CD4-positive, alpha-beta T cell (primary cell): ENCODE results near the gene DNMT3L. TPM values are rescaled to one million over a fixed set of nuclear protein-coding genes. Genes with fewer than 3 reads are reported as not detected.

ENCODE experiments used
- ATAC-seq: fragments of 200-7000 bp; cut with Tn5 transposase; one replicate; pipeline ENCODE4 v1.10.0; 2022; ENCODE audit warnings: mild to moderate bottlenecking; ENCODE audit not compliant: poor library complexity
- CTCF ChIA-PET: fragments of 350-600 bp; sonication (Branson Sonifier 250); formaldehyde crosslinking; loops from one replicate; lab custom pipeline; 2021; ENCODE audit warnings: antibody characterized with exemption, inconsistent platforms; lab: Charles Lee
- POLR2A ChIA-PET: fragments of 350-600 bp; sonication (Branson Sonifier 250); formaldehyde crosslinking; loops from one replicate; lab custom pipeline; 2021; ENCODE audit warnings: antibody characterized with exemption, inconsistent platforms; lab: Charles Lee
- DNase-seq, 14 experiments: peaks; one replicate each; pipeline ENCODE4 v3.0.0-alpha.2; 2013 to 2020; ENCODE audit warnings: mixed read lengths in 2 of 14
- H3K27ac ChIP-seq, 2 donors: one replicate each; pipeline versions ENCODE4 v1.5.1 to v1.7.0; 2013; ENCODE audit warnings: low read length in 2 of 2, low read depth in 1 of 2, mild to moderate bottlenecking in 1 of 2
- H3K27me3 ChIP-seq, 2 experiments: 1 replicate in 1 of 2; 2 replicates in 1 of 2; pipeline versions ENCODE4 v1.6.1 to v1.7.0; 2013; ENCODE audit warnings: low read length in 2 of 2, control low read depth in 1 of 2, mild to moderate bottlenecking in 1 of 2, moderate library complexity in 1 of 2; ENCODE audit not compliant: insufficient read depth in 2 of 2, control insufficient read depth in 1 of 2
- H3K36me3 ChIP-seq: one replicate; pipeline ENCODE4 v1.6.1; 2013; ENCODE audit warnings: low read length, control low read depth; ENCODE audit not compliant: insufficient read depth
- H3K4me1 ChIP-seq: one replicate; pipeline ENCODE4 v1.6.1; 2013; ENCODE audit warnings: low read length, control low read depth; ENCODE audit not compliant: insufficient read depth
- H3K4me3 ChIP-seq: one replicate; pipeline ENCODE4 v1.5.1; 2013; ENCODE audit warnings: mild to moderate bottlenecking, low read length, moderate library complexity
- H3K9me3 ChIP-seq, 2 experiments: 1 replicate in 1 of 2; 2 replicates in 1 of 2; pipeline versions ENCODE4 v1.6.1 to v1.7.0; 2013; ENCODE audit warnings: low read length in 2 of 2, mild to moderate bottlenecking in 2 of 2, control low read depth in 1 of 2, moderate library complexity in 1 of 2; ENCODE audit not compliant: control insufficient read depth in 1 of 2, insufficient read depth in 1 of 2
- H3K27ac Mint-ChIP-seq: one replicate; pipeline ENCODE4 v1.8.0; 2020; ENCODE audit warnings: mixed read lengths
- H3K27me3 Mint-ChIP-seq: one replicate; pipeline ENCODE4 v1.8.0; 2021; ENCODE audit warnings: mixed read lengths
- H3K36me3 Mint-ChIP-seq: one replicate; pipeline ENCODE4 v1.8.0; 2021; ENCODE audit warnings: low read depth, mixed read lengths
- H3K4me1 Mint-ChIP-seq: one replicate; pipeline ENCODE4 v1.8.0; 2021; ENCODE audit warnings: low read depth, mixed read lengths
- H3K4me3 Mint-ChIP-seq: one replicate; pipeline ENCODE4 v1.8.0; 2020; ENCODE audit warnings: mild to moderate bottlenecking, mixed read lengths
- H3K9me3 Mint-ChIP-seq: one replicate; pipeline ENCODE4 v1.8.0; 2020; ENCODE audit warnings: mixed read lengths
- intact Hi-C, 2 experiments: fragments of 100-400 bp; cut with DNase I in 1 of 2; cut with micrococcal nuclease in 1 of 2; formaldehyde crosslinking; loops; one replicate each; pipeline versions ENCODE4 v1.15.1 to v1.9.0; 2023 to 2025; cut with DNase I, micrococcal nuclease
- total RNA-seq, 174 experiments: library from RNA in 2 of 174; stranded (reverse) in 2 of 174; gene quantifications; one replicate each; pipeline ENCODE4 v1.2.3 and lab custom pipeline; 2021 to 2026
- TF ChIP-seq, protein P1 (sequence below): fragments of 200-600 bp; IDR thresholded peaks from one replicate; pipeline ENCODE4 v1.8.0; 2022; ENCODE audit warnings: antibody characterized with exemption, mild to moderate bottlenecking

The DNMT3L gene
- total RNA-seq, 2 experiments from 2014 or later: not detected

DNA sequence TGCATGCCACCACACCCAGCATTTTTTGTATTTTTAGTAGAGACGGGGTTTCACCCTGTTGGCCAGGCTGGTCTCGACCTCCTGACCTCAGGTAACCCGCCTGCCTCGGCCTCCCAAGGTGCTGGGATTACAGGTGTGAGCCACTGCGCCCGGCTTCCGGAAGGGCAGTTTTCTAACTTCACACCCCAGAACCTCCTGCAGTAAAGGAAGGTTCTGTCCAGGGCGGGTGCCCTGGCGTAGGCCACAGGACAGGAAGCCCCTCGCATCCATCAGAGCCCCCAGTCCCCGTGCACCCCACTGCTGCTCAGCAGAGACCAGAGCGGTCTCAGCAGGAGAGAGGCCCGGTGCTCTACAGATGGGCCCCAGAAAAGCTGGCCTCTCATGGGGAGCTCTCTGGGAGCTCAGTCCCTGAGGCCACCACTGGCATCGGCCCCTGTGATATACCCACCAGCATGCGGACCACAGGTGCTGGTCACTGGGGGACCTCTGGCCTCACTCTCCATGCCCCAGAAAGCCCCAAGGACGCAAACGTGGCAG lies 4.1 kb upstream of the DNMT3L start:
- CTCF ChIA-PET: no interaction called here

DNA sequence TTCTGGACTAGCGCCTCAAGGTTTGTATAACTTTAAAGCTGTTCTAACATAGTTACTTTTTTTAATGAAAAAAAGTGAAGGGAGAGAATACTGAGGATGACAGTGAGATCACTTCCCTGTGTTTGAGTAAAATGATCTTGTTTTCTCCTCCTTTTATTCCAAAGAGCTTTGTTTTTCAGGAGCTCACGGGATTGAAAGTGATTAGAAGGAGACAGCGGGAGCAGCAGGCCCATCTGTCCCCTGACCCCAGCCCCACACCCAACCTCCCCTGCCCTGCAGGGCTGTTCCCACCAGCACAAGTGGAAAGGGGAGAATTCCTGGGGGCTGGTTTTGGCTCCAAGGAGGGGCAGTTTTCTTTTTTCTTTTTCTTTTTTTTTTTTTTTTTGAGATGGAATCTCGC lies 2.1 kb upstream of the DNMT3L start:
- Histone ChIP-seq H3K4me3 (no peak overlapping the region), H3K9me3 (no peaks in the 10 kb centered on the region), H3K27me3 (no peaks in the 10 kb centered on the region), H3K36me3 (no peaks in the 10 kb centered on the region), H3K27ac (no peak overlapping the region), H3K4me1 (no peaks in the 10 kb centered on the region)
- no peak for DNase-seq
- Mint-ChIP-seq H3K4me3 (no peak overlapping the region), H3K9me3 (no peaks in the 10 kb centered on the region), H3K27me3 (no peaks in the 10 kb centered on the region), H3K4me1 (no peaks in the 10 kb centered on the region), H3K36me3 (no peaks in the 10 kb centered on the region), H3K27ac (no peak overlapping the region)
- CTCF ChIA-PET: no interaction called here
- ATAC-seq: no peak
- POLR2A ChIA-PET: no interaction called here
- TF ChIP-seq, protein P1, sequence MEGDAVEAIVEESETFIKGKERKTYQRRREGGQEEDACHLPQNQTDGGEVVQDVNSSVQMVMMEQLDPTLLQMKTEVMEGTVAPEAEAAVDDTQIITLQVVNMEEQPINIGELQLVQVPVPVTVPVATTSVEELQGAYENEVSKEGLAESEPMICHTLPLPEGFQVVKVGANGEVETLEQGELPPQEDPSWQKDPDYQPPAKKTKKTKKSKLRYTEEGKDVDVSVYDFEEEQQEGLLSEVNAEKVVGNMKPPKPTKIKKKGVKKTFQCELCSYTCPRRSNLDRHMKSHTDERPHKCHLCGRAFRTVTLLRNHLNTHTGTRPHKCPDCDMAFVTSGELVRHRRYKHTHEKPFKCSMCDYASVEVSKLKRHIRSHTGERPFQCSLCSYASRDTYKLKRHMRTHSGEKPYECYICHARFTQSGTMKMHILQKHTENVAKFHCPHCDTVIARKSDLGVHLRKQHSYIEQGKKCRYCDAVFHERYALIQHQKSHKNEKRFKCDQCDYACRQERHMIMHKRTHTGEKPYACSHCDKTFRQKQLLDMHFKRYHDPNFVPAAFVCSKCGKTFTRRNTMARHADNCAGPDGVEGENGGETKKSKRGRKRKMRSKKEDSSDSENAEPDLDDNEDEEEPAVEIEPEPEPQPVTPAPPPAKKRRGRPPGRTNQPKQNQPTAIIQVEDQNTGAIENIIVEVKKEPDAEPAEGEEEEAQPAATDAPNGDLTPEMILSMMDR: no peak
- intact Hi-C loops: no loop called here

More for the DNA sequence above, 4.1 kb upstream of the DNMT3L start:
- no peaks in the 10 kb centered on the region for H3K9me3 ChIP-seq
- no peaks in the 10 kb centered on the region for H3K9me3 Mint-ChIP-seq
- no peaks in the 10 kb centered on the region for H3K36me3 Mint-ChIP-seq
- H3K36me3 ChIP-seq: no peaks in the 10 kb centered on the region
- DNase-seq: peak in 1 of 14 experiments; percentile 6
- POLR2A ChIA-PET: no interaction called here
- intact Hi-C loops: no loop called here
- ATAC-seq: no peak
- no peak overlapping the region for H3K4me3 Mint-ChIP-seq
- no peak overlapping the region for H3K4me3 ChIP-seq
- no peaks in the 10 kb centered on the region for H3K27me3 Mint-ChIP-seq
- H3K27me3 ChIP-seq: no peaks in the 10 kb centered on the region
- no peaks in the 10 kb centered on the region for H3K4me1 Mint-ChIP-seq
- no peaks in the 10 kb centered on the region for H3K4me1 ChIP-seq
- TF ChIP-seq, protein P1: no peak
- H3K27ac Mint-ChIP-seq: no peak overlapping the region
- no peak overlapping the region for H3K27ac ChIP-seq

- Histone ChIP-seq H3K36me3 (no peaks in the 10 kb centered on the region), H3K27ac (no peak overlapping the region), H3K9me3 (no peaks in the 10 kb centered on the region), H3K4me3 (no peak overlapping the region), H3K4me1 (no peaks in the 10 kb centered on the region), H3K27me3 (no peaks in the 10 kb centered on the region)
- no peaks in the 10 kb centered on the region for H3K9me3 Mint-ChIP-seq
- H3K4me1 Mint-ChIP-seq: no peaks in the 10 kb centered on the region
- no peaks in the 10 kb centered on the region for H3K27me3 Mint-ChIP-seq
- H3K36me3 Mint-ChIP-seq: no peaks in the 10 kb centered on the region
- intact Hi-C loops: no loop called here
- TF ChIP-seq, protein P1: no peak
- ChIA-PET CTCF (no interaction called here), POLR2A (no interaction called here)
- no peak for ATAC-seq
- peak in 1 of 14 experiments; percentile 12 for DNase-seq
- no peak overlapping the region for H3K27ac Mint-ChIP-seq
- no peak overlapping the region for H3K4me3 Mint-ChIP-seq
Measured at GRCh38 chr21:44263221-44263760, 1.6 kb upstream of the DNMT3L start.
